Measurements from ENCODE around the gene HMCN2. TPM values are rescaled to one million over a fixed set of nuclear protein-coding genes. Genes with fewer than 3 reads are reported as not detected.

The HMCN2 gene
- total RNA-seq, 2 donors from 2014 or later, result 2.9 to 5.5 TPM

DNA sequence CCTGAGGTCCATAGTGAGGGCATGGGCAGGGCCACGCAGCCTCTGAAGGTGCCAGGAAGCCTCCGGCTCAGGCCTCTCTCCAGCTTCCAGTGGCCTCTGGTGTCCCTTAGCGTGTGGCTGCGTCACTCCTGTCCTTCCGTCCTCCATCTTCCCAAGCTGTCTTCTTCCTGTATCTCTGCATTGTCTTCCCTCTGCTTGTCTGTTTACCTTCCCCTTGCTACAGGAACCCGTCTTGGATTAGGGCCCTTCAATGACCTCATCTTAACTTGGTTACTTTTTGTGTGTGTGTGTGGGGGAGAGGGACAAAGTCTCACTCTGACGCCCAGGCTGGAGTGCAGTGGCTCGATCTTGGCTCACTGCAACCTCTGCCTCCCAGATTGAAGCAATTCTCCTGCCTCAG, 193.6 kb downstream of the HMCN2 start:
- DNase-seq (ENCODE audit: low spot score), result no peak
- no peak overlapping the region for H3K4me3 ChIP-seq
- H3K27me3 ChIP-seq (replicated peaks; ENCODE audit: insufficient read depth), result no peaks in the 10 kb centered on the region
- no peak overlapping the region for H3K27ac ChIP-seq
- TF ChIP-seq POLR2AphosphoS5 (IDR thresholded peaks at IDR 0.05) (no peak), POLR2A (IDR thresholded peaks at IDR 0.05) (no peak)
- TF ChIP-seq, protein P1, sequence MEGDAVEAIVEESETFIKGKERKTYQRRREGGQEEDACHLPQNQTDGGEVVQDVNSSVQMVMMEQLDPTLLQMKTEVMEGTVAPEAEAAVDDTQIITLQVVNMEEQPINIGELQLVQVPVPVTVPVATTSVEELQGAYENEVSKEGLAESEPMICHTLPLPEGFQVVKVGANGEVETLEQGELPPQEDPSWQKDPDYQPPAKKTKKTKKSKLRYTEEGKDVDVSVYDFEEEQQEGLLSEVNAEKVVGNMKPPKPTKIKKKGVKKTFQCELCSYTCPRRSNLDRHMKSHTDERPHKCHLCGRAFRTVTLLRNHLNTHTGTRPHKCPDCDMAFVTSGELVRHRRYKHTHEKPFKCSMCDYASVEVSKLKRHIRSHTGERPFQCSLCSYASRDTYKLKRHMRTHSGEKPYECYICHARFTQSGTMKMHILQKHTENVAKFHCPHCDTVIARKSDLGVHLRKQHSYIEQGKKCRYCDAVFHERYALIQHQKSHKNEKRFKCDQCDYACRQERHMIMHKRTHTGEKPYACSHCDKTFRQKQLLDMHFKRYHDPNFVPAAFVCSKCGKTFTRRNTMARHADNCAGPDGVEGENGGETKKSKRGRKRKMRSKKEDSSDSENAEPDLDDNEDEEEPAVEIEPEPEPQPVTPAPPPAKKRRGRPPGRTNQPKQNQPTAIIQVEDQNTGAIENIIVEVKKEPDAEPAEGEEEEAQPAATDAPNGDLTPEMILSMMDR (IDR thresholded peaks at IDR 0.05), result no peak
- WGBS, result 69% methylated on average over 8 of the region's 8 CpGs
- no peaks in the 10 kb centered on the region for H3K4me1 ChIP-seq (replicated peaks)
- H3K36me3 ChIP-seq, result no peaks in the 10 kb centered on the region
- H3K9me3 ChIP-seq, result no peaks in the 10 kb centered on the region
- intact Hi-C loops (cut with DNase I), result no loop called here

DNA sequence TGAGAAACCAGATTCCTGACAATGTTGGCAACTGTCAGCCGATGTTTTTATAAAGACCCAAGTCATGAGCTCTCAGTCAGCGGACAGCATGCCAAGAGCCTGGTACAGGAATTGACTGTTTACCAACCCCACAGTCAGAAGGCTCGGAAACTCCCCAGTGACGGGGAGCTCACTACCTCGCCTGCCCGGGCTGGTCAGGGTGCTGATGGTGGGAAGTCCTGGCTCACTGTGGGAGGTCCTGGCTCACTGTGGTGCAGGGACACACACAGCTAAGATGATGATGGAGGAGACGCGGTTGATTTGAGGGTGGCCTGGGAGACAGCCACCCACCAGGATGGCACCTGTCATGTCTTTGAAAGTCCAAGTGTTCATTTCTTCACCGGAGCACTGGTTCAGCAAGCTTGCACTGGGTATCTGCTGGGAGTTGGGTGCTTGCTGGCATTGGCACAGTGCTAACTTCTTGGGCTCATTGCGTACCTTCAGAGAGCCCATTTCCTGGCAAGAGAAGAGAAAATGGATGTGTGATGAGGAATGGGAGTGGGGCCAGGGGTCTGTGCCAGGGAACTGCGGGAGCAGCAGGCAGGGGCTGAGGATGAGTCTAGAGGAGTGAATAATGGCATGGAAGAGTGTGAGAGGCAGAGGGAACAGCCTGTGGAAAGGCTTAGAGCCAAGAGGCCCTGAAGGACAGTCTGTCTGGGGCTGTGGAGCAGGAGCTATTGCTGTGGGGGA, 194.5 kb downstream of the HMCN2 start:
- TF ChIP-seq POLR2AphosphoS5 (IDR thresholded peaks at IDR 0.05) (no peak), POLR2A (IDR thresholded peaks at IDR 0.05) (no peak)
- TF ChIP-seq, protein P1 (IDR thresholded peaks at IDR 0.05), result no peak
- no peaks in the 10 kb centered on the region for H3K4me1 ChIP-seq (replicated peaks)
- DNase-seq (ENCODE audit: low spot score), result no peak
- intact Hi-C loops (cut with DNase I), result no loop called here
- H3K27me3 ChIP-seq (replicated peaks; ENCODE audit: insufficient read depth), result no peaks in the 10 kb centered on the region
- no peaks in the 10 kb centered on the region for H3K9me3 ChIP-seq
- no peak overlapping the region for H3K4me3 ChIP-seq
- WGBS, result 63% methylated on average over 11 of the region's 11 CpGs
- H3K36me3 ChIP-seq, result no peaks in the 10 kb centered on the region
- H3K27ac ChIP-seq, result no peak overlapping the region

GRCh38 chr9:130461218-130461630, 195.7 kb downstream of the HMCN2 start:
- intact Hi-C loops (cut with DNase I), result loop anchor here (1.0 kb wide), 1 partner anchor 221 kb away; no protein-coding TSS in a partner anchor

GRCh38 chr9:130461731-130462130, 196.2 kb downstream of the HMCN2 start:
- Histone ChIP-seq H3K4me3 (no peak overlapping the region), H3K9me3 (no peaks in the 10 kb centered on the region), H3K27me3 (replicated peaks; ENCODE audit: insufficient read depth) (no peaks in the 10 kb centered on the region), H3K4me1 (replicated peaks) (no peaks in the 10 kb centered on the region), H3K27ac (no peak overlapping the region), H3K36me3 (no peaks in the 10 kb centered on the region)
- intact Hi-C loops (cut with DNase I), result loop anchor here (1.0 kb wide), 1 partner anchor 221 kb away; no protein-coding TSS in a partner anchor
- TF ChIP-seq POLR2A (IDR thresholded peaks at IDR 0.05) (no peak), POLR2AphosphoS5 (IDR thresholded peaks at IDR 0.05) (no peak)
- TF ChIP-seq, protein P1 (IDR thresholded peaks at IDR 0.05), result no peak
- 79% methylated on average over 10 of the region's 11 CpGs for WGBS
- no peak for DNase-seq (ENCODE audit: low spot score)

More at GRCh38 chr9:130461218-130461630, 195.7 kb downstream of the HMCN2 start:
- Histone ChIP-seq H3K27ac (no peak overlapping the region), H3K9me3 (no peaks in the 10 kb centered on the region), H3K36me3 (no peaks in the 10 kb centered on the region), H3K4me1 (replicated peaks) (no peaks in the 10 kb centered on the region), H3K4me3 (no peak overlapping the region), H3K27me3 (replicated peaks; ENCODE audit: insufficient read depth) (no peaks in the 10 kb centered on the region)
- DNase-seq (ENCODE audit: low spot score), result peak; percentile 28
- TF ChIP-seq POLR2A (IDR thresholded peaks at IDR 0.05), result no peak
- TF ChIP-seq, protein P1 (IDR thresholded peaks at IDR 0.05), result peak; percentile 85 to 95 (median 92)
- peak; percentile 31 for TF ChIP-seq POLR2AphosphoS5 (IDR thresholded peaks at IDR 0.05)
- WGBS, result 16% methylated on average over 22 of the region's 22 CpGs

Measured in prostate gland (tissue), 2 donors.